Endodermal cell (in vitro differentiated cells): ENCODE measurements around the gene RAX. TPM values are rescaled to one million over a fixed set of nuclear protein-coding genes. Genes with fewer than 3 reads are reported as not detected.

Source experiments
- DNase-seq: peaks from one replicate; pipeline ENCODE4 v3.0.0-alpha.2; 2017
- H3K27ac ChIP-seq: 2 replicates; pipeline ENCODE4 v1.5.1; 2013; ENCODE audit warnings: mild to moderate bottlenecking, low read depth, low read length, moderate library complexity
- H3K27me3 ChIP-seq: 2 replicates; pipeline ENCODE4 v1.6.1; 2013; ENCODE audit warnings: mild to moderate bottlenecking, low read length, moderate library complexity; ENCODE audit not compliant: insufficient read depth, control insufficient read depth, poor library complexity, severe bottlenecking
- H3K36me3 ChIP-seq: 2 replicates; pipeline ENCODE4 v1.7.0; 2013; ENCODE audit warnings: mild to moderate bottlenecking, low read length, moderate library complexity; ENCODE audit not compliant: control insufficient read depth, insufficient read depth
- H3K4me1 ChIP-seq: one replicate; pipeline ENCODE4 v1.7.0; 2013; ENCODE audit warnings: low read length; ENCODE audit not compliant: control insufficient read depth, insufficient read depth
- H3K4me3 ChIP-seq: 2 replicates; pipeline ENCODE4 v1.5.1; 2013; ENCODE audit warnings: mild to moderate bottlenecking, low read length, moderate library complexity
- H3K9ac ChIP-seq: 2 replicates; pipeline ENCODE4 v1.6.1; 2013; ENCODE audit warnings: mild to moderate bottlenecking, low read length, moderate library complexity; ENCODE audit not compliant: poor library complexity, severe bottlenecking; ENCODE audit errors: extremely low read depth
- H3K9me3 ChIP-seq: 2 replicates; pipeline ENCODE4 v1.6.1; 2013; ENCODE audit warnings: mild to moderate bottlenecking, low read length, moderate library complexity; ENCODE audit not compliant: control insufficient read depth
- H3K27ac Mint-ChIP-seq: 2 replicates; pipeline ENCODE4 v1.8.0; 2020; ENCODE audit warnings: mixed read lengths
- H3K27me3 Mint-ChIP-seq: 2 replicates; pipeline ENCODE4 v1.8.0; 2021; ENCODE audit warnings: mild to moderate bottlenecking, mixed read lengths; ENCODE audit not compliant: insufficient read depth
- H3K36me3 Mint-ChIP-seq: 2 replicates; pipeline ENCODE4 v1.8.0; 2020; ENCODE audit warnings: low read depth, mixed read lengths
- H3K4me1 Mint-ChIP-seq: 2 replicates; pipeline ENCODE4 v1.8.0; 2020; ENCODE audit warnings: mixed read lengths
- H3K4me3 Mint-ChIP-seq: 2 replicates; pipeline ENCODE4 v1.8.0; 2020; ENCODE audit warnings: mild to moderate bottlenecking, moderate library complexity, mixed read lengths
- H3K9me3 Mint-ChIP-seq: 2 replicates; pipeline ENCODE4 v1.8.0; 2020; ENCODE audit warnings: mild to moderate bottlenecking, mixed read lengths
- WGBS, 2 experiments: methylation state at CpG; one replicate each; pipeline versions ENCODE4 v1.1.5 to v1.1.7; 2013; ENCODE audit warnings: missing lambda C conversion rate in 2 of 2, mixed read lengths in 1 of 2; ENCODE audit not compliant: insufficient coverage in 1 of 2, insufficient read length in 1 of 2; 5-methylcytosine and 5-hydroxymethylcytosine counted together
- total RNA-seq, 2 donors: library from RNA; stranded (reverse); fragmentation: NEBNext Ultra II Directional in 1 of 2; extraction: Animal tissue kit (Norgen Biotek cat#: 25700) in 1 of 2; gene quantifications; 2 replicates in 1 of 2; 3 replicates in 1 of 2; pipeline ENCODE4 v1.2.1, GENCODE V29; 2021
- TF ChIP-seq, protein P1 (sequence below): fragments of 200-600 bp; sonication (generic); conservative IDR thresholded peaks from 2 replicates; pipeline ENCODE4 v1.5.0; 2021; ENCODE audit warnings: antibody characterized with exemption, mild to moderate bottlenecking

Gene RAX
- total RNA-seq, 2 donors from 2014 or later: 0.18 TPM; not detected in 1

- TF ChIP-seq, protein P1, sequence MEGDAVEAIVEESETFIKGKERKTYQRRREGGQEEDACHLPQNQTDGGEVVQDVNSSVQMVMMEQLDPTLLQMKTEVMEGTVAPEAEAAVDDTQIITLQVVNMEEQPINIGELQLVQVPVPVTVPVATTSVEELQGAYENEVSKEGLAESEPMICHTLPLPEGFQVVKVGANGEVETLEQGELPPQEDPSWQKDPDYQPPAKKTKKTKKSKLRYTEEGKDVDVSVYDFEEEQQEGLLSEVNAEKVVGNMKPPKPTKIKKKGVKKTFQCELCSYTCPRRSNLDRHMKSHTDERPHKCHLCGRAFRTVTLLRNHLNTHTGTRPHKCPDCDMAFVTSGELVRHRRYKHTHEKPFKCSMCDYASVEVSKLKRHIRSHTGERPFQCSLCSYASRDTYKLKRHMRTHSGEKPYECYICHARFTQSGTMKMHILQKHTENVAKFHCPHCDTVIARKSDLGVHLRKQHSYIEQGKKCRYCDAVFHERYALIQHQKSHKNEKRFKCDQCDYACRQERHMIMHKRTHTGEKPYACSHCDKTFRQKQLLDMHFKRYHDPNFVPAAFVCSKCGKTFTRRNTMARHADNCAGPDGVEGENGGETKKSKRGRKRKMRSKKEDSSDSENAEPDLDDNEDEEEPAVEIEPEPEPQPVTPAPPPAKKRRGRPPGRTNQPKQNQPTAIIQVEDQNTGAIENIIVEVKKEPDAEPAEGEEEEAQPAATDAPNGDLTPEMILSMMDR: no peak
- no peak overlapping the region for H3K9ac ChIP-seq
- Mint-ChIP-seq H3K4me3 (no peak overlapping the region), H3K27ac (no peak overlapping the region), H3K27me3 (peaks cover 62% of the 10 kb centered on the region), H3K36me3 (no peaks in the 10 kb centered on the region), H3K9me3 (no peaks in the 10 kb centered on the region), H3K4me1 (no peaks in the 10 kb centered on the region)
- H3K36me3 ChIP-seq: no peaks in the 10 kb centered on the region
- no peak overlapping the region for H3K27ac ChIP-seq
- 81 to 88% methylated on average over 2 to 6 of the region's 6 CpGs for WGBS, 2 experiments
- H3K9me3 ChIP-seq: no peaks in the 10 kb centered on the region
- DNase-seq: no peak
- H3K4me1 ChIP-seq: no peaks in the 10 kb centered on the region
- no peak overlapping the region for H3K4me3 ChIP-seq
- peaks cover 57% of the 10 kb centered on the region for H3K27me3 ChIP-seq
Observed at GRCh38 chr18:59306640-59307039, 33.4 kb upstream of the RAX start.

DNA sequence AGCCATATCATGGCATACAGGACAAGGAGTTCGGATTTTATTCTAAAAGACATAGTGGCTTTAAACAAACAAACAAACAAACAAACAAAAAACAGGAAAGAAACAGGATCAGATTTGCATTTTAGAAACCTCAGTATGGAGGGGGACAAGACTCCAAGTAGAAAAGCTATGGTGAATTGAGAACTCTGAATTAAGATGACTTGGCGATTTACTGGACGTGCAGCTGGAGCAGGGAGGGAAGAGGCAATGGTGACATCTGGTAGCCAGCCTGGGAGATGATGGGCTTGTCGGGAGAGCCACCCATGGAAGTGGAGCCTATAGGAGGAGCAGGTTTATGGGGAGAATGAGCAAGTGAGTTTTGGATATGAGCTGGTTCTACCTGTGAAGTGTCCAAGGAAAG, 32.0 kb upstream of the RAX start:
- Mint-ChIP-seq H3K4me1 (no peaks in the 10 kb centered on the region), H3K4me3 (no peak overlapping the region), H3K36me3 (no peaks in the 10 kb centered on the region), H3K9me3 (no peaks in the 10 kb centered on the region), H3K27ac (no peak overlapping the region), H3K27me3 (peaks cover 51% of the 10 kb centered on the region)
- TF ChIP-seq, protein P1: no peak
- no peak overlapping the region for H3K4me3 ChIP-seq
- no peak overlapping the region for H3K9ac ChIP-seq
- peaks cover 48% of the 10 kb centered on the region for H3K27me3 ChIP-seq
- no peak for DNase-seq
- H3K4me1 ChIP-seq: no peaks in the 10 kb centered on the region
- WGBS, 2 experiments: 85 to 87% methylated on average over 2 to 4 of the region's 4 CpGs
- H3K36me3 ChIP-seq: no peaks in the 10 kb centered on the region
- no peaks in the 10 kb centered on the region for H3K9me3 ChIP-seq
- H3K27ac ChIP-seq: no peak overlapping the region

DNA sequence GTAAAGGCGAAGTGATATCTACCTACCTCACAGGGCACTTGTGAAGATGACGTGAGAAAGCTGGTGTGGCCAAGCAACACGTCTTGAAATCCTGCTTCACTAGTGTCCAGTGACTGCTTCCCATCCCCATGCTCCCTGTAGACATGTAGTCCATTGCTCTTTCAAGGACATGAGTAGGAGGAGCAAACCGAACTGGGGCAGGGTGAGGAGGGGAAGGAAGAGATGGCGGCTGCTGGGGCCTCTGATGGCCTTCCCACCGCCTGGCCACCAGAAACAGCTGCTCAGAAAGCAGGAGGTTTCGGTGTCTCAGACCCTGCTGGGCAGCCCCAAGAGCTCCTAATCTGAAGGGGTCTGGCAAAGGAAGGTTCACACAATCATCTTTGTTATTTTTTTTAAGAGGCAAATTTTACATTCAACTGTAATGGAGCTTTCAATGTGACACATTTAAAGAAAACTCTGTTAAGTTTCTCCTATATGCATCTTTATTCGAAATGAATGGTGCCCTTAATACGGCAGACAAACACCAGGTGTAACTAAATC, 30.5 kb upstream of the RAX start:
- H3K4me1 Mint-ChIP-seq: peaks cover under 1% of the 10 kb centered on the region
- WGBS, 2 experiments: 84 to 100% methylated on average over 3 to 9 of the region's 9 CpGs
- no peak overlapping the region for H3K27ac ChIP-seq
- no peak overlapping the region for H3K4me3 Mint-ChIP-seq
- H3K27me3 Mint-ChIP-seq: peaks cover 42% of the 10 kb centered on the region
- no peaks in the 10 kb centered on the region for H3K36me3 Mint-ChIP-seq
- TF ChIP-seq, protein P1: no peak
- H3K4me1 ChIP-seq: no peaks in the 10 kb centered on the region
- peaks cover 32% of the 10 kb centered on the region for H3K27me3 ChIP-seq
- no peak overlapping the region for H3K27ac Mint-ChIP-seq
- no peaks in the 10 kb centered on the region for H3K36me3 ChIP-seq
- no peaks in the 10 kb centered on the region for H3K9me3 ChIP-seq
- H3K4me3 ChIP-seq: no peak overlapping the region
- no peak overlapping the region for H3K9ac ChIP-seq
- no peaks in the 10 kb centered on the region for H3K9me3 Mint-ChIP-seq
- DNase-seq: no peak
